ENCODE results near the gene PBX2. TPM values are rescaled to one million over a fixed set of nuclear protein-coding genes. Genes with fewer than 3 reads are reported as not detected.
"Not testable (repeated sequence)": the region's sequence is repeated elsewhere in the genome, so short reads cannot be mapped to it uniquely, and the experiment has no call there.

Gene PBX2
- total RNA-seq, 1 donor from 2014 or later = 97.7 TPM

GRCh38 chr6:32152769-32153563, 37.0 kb downstream of the PBX2 start:
- intact Hi-C loops (cut with micrococcal nuclease) = no loop called here

DNA sequence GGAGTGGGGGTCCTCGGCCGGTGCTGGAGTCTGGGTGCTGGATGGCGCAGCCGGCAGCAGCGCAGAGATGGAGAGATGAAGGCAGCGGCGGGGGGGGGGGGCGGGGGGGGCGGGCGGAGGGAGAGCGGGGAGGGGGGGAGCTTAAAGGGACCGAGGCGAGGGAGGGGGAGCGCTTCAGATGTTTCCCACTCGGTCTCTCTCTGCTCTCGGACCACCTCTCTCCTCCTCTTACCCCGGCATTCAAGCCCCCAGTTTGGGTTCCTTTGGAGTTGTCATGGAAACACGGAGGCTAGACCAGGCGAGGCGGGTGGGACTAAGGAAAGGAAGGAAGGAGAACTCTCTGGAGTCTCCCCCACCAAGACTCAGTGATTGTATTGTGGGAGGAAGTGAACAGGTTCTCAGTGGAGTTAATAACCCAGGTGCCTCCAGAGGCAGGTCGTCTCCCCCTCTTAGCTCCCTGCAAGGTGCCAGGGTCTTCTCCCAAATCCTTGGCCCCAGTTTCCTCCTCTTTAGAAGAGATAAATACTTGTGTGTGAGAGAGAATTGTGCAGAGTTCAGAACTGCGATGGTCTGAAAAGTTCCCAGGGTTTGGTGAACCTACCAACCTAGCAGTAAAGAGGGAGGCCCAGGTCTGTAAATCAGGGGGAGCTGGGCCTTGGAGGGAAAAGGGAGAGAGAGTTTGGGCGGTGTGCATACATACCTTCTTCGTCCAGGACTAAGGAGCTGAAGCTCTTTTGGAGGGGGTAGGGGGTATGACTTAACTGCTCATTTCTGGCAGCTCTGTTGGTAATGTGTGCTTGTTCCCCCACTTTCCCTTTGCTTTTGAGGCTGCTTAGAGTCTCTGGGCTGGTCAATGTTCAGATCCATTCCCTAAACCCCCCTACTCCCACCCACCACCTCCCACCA, 37.9 kb downstream of the PBX2 start, which contains the start of gene PRRT1:
PRRT1 (minus strand) TSS at position 77 of the 906 bp plus-strand sequence. CDS start 112 bp downstream, outside the sequence.
- intact Hi-C loops (cut with micrococcal nuclease) = no loop called here

- intact Hi-C loops (cut with micrococcal nuclease) = no loop called here
Observed at GRCh38 chr6:32151181-32151862, 38.7 kb downstream of the PBX2 start.

GRCh38 chr6:32149932-32150870, 39.8 kb downstream of the PBX2 start:
- intact Hi-C loops (cut with micrococcal nuclease) = no loop called here

DNA sequence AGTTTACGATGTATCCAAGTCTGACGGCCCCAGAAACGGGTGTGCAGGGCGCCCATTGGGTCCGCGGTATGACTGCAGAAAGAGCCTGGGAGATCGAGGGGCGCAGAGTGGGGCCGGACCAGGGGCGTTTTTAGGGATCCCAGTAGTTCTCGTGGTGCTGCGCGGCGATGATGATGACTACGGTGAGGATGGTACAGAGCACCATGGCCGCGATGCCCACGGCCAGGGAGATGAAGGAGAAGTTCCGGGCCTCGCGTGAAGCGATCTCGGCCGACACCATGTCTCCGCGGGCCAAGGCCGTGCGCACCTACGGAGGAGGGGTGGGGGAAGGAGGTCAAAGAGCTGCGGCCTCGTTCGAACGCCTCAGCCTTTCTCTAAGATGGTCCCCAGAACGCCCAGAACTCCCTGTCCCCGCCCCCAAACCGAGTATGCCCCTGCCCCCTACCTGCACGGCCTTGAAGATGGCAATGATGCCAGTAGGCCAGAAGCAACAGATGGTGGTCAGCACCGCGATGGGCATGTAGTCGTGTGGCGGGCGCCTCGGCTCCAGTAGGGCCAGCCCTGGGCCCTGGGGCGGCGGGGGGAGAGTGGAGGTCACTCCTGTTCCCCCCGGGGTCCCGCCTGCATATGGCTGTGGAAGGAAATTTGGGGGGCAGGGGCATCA, 40.8 kb downstream of the PBX2 start:
- intact Hi-C loops (cut with micrococcal nuclease) = no loop called here

GRCh38 chr6:32148289-32149091, 41.5 kb downstream of the PBX2 start:
- intact Hi-C loops (cut with micrococcal nuclease) = loop anchor here (1.0 kb wide), 3 partner anchors 20 to 47 kb away; partner anchors contain the start of genes ATF6B and RNF5

DNA sequence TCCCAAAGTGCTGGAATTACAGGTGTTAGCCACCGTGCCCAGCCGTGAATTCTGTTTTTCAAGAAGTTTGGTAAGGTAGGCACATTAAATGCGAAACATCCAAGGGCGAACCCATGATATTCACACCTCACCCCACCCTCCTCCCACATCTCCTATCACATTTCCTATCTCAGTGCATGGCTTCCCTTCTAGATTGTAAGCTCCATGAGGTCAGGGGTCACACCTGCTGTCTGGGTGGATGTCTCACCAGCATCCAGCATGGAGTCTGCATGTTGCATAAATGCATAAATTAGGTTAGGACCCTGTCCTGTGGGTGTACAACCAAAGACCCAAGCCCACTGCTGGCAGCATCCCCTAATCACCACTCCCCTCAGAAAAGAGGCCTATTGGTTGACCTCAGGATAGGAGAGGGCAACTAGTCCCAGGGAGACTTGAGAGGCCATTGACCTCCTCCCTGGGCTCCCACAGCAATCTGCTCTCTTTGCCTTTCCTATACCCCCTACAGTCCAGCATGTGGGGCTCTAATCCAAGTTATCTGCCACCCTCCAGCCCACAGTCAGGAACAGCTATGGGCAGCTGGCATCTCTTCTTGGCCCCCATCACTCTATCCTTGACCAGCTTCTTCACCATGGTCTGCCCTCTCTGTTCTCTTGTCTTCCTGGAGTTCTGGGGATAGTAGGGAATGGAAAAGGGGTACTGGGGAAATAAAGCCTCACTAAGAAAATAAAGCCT, 42.4 kb downstream of the PBX2 start:
- intact Hi-C loops (cut with micrococcal nuclease) = loop anchor here (1.0 kb wide), 3 partner anchors 19 to 48 kb away; partner anchors contain the start of genes ATF6B and RNF5

GRCh38 chr6:32146687-32147086, 43.3 kb downstream of the PBX2 start:
- intact Hi-C loops (cut with micrococcal nuclease) = no loop called here

- intact Hi-C loops (cut with micrococcal nuclease) = no loop called here
Observed at GRCh38 chr6:32146287-32146686, 43.7 kb downstream of the PBX2 start.

DNA sequence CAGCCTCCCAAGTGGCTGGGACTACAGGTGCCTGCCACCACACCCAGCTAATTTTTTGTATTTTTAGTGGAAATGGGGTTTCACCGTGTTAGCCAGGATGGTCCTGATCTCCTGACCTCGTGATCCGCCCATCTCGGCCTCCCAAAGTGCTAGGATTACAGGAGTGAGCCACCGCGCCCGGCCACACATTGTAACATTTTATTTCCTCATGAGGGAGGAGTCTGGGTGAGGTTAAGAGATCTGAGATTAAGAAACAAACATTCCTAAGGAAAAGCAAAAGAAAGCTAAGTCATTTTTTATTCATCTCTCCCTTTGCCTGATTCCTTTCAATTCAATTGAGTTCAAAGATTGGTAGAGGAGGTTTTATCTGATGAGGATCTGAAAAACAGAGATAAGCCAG, 45.8 kb downstream of the PBX2 start:
- intact Hi-C loops (cut with micrococcal nuclease) = not testable (repeated sequence)

- intact Hi-C loops (cut with micrococcal nuclease) = no loop called here
Observed at GRCh38 chr6:32140420-32141046, 49.5 kb downstream of the PBX2 start.

- intact Hi-C loops (cut with micrococcal nuclease) = loop anchor here (10.0 kb wide), 1 partner anchor 1275 kb away; the partner anchor contains the start of genes CUTA and PHF1
Observed at GRCh38 chr6:32139590-32139989, 50.4 kb downstream of the PBX2 start.

GRCh38 chr6:32137454-32137853, 52.5 kb downstream of the PBX2 start:
- intact Hi-C loops (cut with micrococcal nuclease) = loop anchor here (10.0 kb wide), 1 partner anchor 1277 kb away; the partner anchor contains the start of genes CUTA and PHF1

Measured in T-helper 1 cell treated with Interleukin-12 subunit alpha and Interleukin-12 subunit beta and Interleukin-4 antibody, amounts not matched to agents 30 ng/mL and 1 ng/mL, for 36 hours (primary cell).